Measurements from ENCODE around the gene FAM89B.

DNA sequence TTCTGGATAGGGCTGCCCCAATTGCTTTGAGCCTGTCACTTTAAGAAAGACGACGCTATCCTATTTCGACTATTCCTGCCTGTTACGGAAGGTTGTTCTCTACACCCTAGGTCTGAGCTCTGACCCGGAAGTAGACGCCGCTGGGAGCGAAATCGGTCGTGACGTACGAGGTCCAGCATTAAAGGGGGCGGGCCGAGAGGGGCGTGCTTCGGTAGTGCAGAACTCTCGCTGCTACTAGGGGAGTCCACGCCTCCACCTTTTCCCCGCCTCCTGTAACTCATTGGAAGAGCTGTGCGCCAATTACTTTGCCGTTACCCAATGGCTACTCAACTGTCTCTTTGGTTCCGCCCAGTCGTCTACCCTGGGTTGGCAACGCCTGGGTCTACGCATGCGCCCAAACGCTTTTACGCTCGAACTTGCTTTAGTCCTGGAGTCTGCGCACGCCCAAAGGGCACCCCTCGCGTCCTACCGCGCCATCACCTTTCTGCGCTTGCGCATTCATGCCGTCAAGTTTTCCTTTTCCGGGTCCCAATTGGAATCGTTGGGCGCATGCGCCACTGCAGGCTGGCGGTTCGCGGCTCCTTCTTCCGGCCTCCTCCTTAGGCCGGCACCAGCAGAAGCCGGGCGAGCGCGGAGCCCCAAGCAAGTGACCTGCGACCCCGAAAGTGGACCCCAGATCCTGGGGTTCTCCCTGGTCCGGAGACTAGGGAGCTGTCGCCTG lies 43.1 kb downstream of the FAM89B start, which contains the start of gene PCNX3:
- no peak for TF ChIP-seq BHLHE40 (IDR thresholded peaks at IDR 0.05; ENCODE audit: borderline replicate concordance)
- TF ChIP-seq SP1 (IDR thresholded peaks at IDR 0.05) = no peak
- no peak for TF ChIP-seq FOXA1 (IDR thresholded peaks at IDR 0.05)
- TF ChIP-seq, protein P1, sequence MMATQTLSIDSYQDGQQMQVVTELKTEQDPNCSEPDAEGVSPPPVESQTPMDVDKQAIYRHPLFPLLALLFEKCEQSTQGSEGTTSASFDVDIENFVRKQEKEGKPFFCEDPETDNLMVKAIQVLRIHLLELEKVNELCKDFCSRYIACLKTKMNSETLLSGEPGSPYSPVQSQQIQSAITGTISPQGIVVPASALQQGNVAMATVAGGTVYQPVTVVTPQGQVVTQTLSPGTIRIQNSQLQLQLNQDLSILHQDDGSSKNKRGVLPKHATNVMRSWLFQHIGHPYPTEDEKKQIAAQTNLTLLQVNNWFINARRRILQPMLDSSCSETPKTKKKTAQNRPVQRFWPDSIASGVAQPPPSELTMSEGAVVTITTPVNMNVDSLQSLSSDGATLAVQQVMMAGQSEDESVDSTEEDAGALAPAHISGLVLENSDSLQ (IDR thresholded peaks at IDR 0.05) = peak; percentile 100
